GM18868 (cell line): ENCODE results near the gene ACMSD.
"Not testable (repeated sequence)": the region's sequence is repeated elsewhere in the genome, so short reads cannot be mapped to it uniquely, and the experiment has no call there.

Experiments used
- ATAC-seq: cut with Tn5 transposase; IDR thresholded peaks from one replicate; pipeline ENCODE4 v1.9.1; 2021; ENCODE audit warnings: mild to moderate bottlenecking, moderate library complexity; ENCODE audit not compliant: unreplicated experiment

Gene ACMSD

GRCh38 chr2:134846213-134846612 is 7.8 kb downstream of the ACMSD start:
- no peak for ATAC-seq

GRCh38 chr2:134847582-134847981 is 9.2 kb downstream of the ACMSD start:
- ATAC-seq: not testable (repeated sequence)

- no peak for ATAC-seq
Measured at GRCh38 chr2:134852518-134852917, 14.1 kb downstream of the ACMSD start.

DNA sequence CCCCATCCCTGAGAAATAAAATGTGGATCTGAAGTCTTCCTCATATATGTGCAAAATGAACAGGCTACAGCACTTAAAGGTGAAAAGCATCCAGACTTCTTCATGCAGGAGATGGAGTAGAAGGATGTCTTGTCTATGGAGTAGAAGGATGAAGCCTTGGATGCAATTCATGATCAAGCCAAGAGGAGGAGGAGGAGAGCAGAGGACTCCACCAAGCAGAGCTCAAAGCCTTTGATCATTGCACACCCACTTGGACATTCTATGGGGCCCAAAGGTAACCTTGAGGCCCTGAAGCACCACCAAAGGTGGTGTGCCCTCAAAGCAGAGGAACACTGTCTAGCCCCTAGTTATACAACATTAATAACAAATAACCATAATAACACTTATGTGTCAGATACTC is 17.3 kb downstream of the ACMSD start:
- ATAC-seq: no peak

DNA sequence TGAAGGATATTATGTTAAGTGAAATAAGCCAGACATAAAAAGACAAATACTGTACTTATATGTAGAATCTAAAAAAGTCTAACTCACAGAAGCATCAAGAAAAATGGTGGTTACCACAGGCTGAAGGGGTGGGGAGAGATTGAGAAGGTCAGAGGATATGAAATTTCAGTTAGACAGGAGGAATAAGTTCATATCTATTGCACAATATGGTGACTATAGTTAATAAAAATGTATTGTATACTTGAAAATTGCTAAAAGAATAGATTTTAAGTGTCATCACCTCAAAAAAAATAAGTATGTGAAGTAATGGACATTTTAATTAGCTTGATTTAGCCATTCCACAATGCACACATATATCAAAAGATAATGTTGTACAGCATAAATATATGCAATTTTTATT is 19.8 kb downstream of the ACMSD start:
- no peak for ATAC-seq

DNA sequence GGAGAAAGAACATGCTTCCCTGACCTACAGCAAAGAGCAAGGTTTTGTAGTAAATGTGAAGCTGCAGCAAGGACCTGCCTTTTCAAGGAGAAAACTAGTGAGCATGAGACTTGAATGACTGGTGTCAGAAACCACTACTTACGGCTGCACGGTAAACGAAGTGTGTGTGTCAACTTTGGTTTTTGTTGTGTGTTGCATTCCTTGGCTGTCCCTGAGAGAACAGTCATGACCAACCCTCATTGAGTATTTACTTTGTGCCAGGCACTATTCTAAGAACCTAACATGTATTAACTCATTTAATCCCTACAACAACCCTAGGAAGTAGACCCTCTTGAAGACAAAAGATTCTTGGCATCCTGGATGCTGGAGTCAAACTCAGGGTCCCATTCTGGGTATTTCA is 22.8 kb downstream of the ACMSD start:
- ATAC-seq: no peak

- ATAC-seq: no peak
Measured at GRCh38 chr2:134862069-134862468, 23.7 kb downstream of the ACMSD start.

GRCh38 chr2:134862674-134863073 is 24.3 kb downstream of the ACMSD start:
- no peak for ATAC-seq

- no peak for ATAC-seq
Measured at GRCh38 chr2:134863446-134863845, 25.0 kb downstream of the ACMSD start.

- no peak for ATAC-seq
Measured at GRCh38 chr2:134865067-134865787, 26.8 kb downstream of the ACMSD start.

- no peak for ATAC-seq
Measured at GRCh38 chr2:134866498-134867099, 28.2 kb downstream of the ACMSD start.

- ATAC-seq: no peak
Measured at GRCh38 chr2:134869946-134870736, 31.7 kb downstream of the ACMSD start.

GRCh38 chr2:134873152-134873551 is 34.7 kb downstream of the ACMSD start:
- no peak for ATAC-seq

- ATAC-seq: no peak
Measured at GRCh38 chr2:134875309-134875708, 36.9 kb downstream of the ACMSD start.

DNA sequence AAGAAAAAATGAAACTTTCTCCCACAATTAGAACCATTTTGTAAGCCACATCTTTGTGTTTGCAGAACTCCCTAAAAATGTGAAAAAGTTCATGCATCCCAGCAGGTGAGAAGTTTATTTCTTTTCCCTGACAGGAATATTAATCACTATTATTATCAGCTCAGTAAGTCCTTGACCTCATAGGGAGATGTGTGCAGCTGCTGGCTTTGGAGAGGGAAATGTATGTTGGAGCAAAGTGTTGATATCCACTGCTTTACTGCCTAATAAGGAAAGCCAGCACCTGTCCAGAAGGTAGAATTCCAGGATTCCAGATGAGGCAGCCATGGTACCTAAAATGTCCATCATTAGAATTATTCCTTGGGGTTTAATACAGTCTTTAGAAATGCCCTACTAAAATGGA is 44.4 kb downstream of the ACMSD start:
- ATAC-seq: no peak

GRCh38 chr2:134883552-134884293 is 45.3 kb downstream of the ACMSD start:
- ATAC-seq: no peak

GRCh38 chr2:134884435-134884834 is 46.0 kb downstream of the ACMSD start:
- no peak for ATAC-seq

DNA sequence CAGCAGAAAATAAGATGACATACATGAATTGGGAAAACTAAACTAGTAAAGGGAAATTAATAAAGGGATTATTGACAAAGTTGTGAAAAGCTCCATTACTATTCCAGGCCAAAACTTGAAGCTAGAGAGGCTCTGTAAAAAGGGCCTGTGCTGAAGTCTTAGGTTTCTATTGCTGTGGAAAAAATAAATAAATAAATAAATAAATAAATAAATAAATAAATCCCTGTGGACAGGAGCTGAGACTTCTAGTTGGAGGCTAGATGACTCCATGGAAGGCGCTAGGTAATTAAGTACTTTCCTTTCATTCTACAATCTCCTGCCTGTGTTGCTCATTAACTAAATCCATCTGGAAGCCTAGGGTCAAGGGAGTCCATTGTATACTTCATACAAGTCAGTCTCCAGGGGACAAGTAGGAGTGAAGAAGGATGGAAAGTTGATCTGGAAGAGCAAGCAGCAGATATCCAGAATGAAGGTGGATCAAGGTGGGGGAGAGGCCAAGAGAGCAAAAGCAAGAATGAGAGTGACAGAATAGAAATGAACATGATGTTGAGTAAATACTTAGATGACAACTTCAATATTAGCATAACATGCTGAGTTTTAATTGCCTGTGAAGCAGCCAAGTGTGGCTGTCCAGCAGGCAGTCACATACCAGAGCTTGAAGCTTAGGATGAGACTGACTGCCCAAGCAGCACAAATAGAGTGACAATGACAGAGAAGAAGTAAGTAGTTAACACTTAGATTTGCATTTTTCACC is 54.0 kb downstream of the ACMSD start:
- ATAC-seq: no peak

DNA sequence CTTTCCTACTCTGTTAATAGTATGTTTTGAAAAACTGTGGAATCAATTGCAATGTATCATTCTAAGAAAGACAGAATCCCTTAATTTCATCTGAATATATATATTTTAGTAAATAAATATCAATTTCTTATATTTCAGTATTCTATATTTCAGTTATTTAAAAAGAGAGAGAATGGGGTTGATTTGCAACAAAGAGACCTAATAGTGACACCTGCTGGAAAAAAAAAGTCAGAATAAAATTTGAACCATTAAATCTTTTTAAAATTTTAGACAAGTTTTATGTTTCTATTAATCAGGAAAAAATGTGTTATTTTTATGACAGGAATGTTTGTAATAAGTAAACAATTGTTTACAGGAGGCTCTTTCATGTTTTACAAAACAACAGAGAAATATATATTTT is 59.5 kb downstream of the ACMSD start:
- ATAC-seq: no peak

- no peak for ATAC-seq
Measured at GRCh38 chr2:134899204-134899603, 60.8 kb downstream of the ACMSD start.

- ATAC-seq: no peak
Measured at GRCh38 chr2:134900151-134900550, 61.7 kb downstream of the ACMSD start.
